HepG2 (cell line): ENCODE results near the gene EFNA3. TPM values are rescaled to one million over a fixed set of nuclear protein-coding genes. Genes with fewer than 3 reads are reported as not detected.

Experiments
- DMTF1 ChIP-seq: sonication (generic); formaldehyde crosslinking; IDR thresholded peaks from 2 replicates; pipeline ENCODE4 v1.4.0; 2020; ENCODE audit warnings: mild to moderate bottlenecking, missing genetic modification reagents
- IKZF5 ChIP-seq: IDR thresholded peaks from 2 replicates; pipeline ENCODE4 v1.6.1; 2018; ENCODE audit warnings: missing genetic modification reagents, mild to moderate bottlenecking, missing compliant biosample characterization
- MAFK ChIP-seq, 2 experiments: IDR thresholded peaks in 1 of 2; conservative IDR thresholded peaks in 1 of 2; 2 replicates each; pipeline ENCODE4 v1.6.1; 2011; ENCODE audit warnings: improper control_type of control experiment in 2 of 2, low read length in 2 of 2
- MBNL3 ChIP-seq: fragments of 250-450 bp; sonication (Bioruptor Pico); conservative IDR thresholded peaks from 2 replicates; pipeline ENCODE4 v1.8.0; 2022; ENCODE audit warnings: mild to moderate bottlenecking, inconsistent platforms
- MLX ChIP-seq: IDR thresholded peaks from 2 replicates; pipeline ENCODE4 v1.6.1; 2016
- NR2C2 ChIP-seq: sonication (generic); formaldehyde crosslinking; IDR thresholded peaks from 2 replicates; pipeline ENCODE4 v1.4.0; 2020; ENCODE audit warnings: missing genetic modification reagents, mild to moderate bottlenecking, moderate library complexity, borderline replicate concordance
- SKI ChIP-seq: fragments of 450-650 bp; IDR thresholded peaks from one replicate; pipeline ENCODE4 v1.6.1; 2018; ENCODE audit warnings: mild to moderate bottlenecking; ENCODE audit not compliant: partially characterized antibody
- SKIL ChIP-seq: sonication (generic); formaldehyde crosslinking; IDR thresholded peaks from 2 replicates; pipeline ENCODE4 v1.8.0; 2022; ENCODE audit warnings: missing genetic modification reagents, mild to moderate bottlenecking, moderate library complexity, borderline replicate concordance
- THYN1 ChIP-seq: sonication (generic); formaldehyde crosslinking; IDR thresholded peaks from 2 replicates; pipeline ENCODE4 v1.8.1; 2023; ENCODE audit warnings: low read depth, mild to moderate bottlenecking, moderate library complexity, missing genetic modification reagents, borderline replicate concordance
- ZHX1 ChIP-seq: sonication (generic); formaldehyde crosslinking; IDR thresholded peaks from 2 replicates; pipeline ENCODE4 v1.8.1; 2022; ENCODE audit warnings: low read depth, mild to moderate bottlenecking, missing genetic modification reagents
- ZNF225 ChIP-seq: sonication (generic); formaldehyde crosslinking; IDR thresholded peaks from 2 replicates; pipeline ENCODE4 v1.4.0; 2020; ENCODE audit warnings: mild to moderate bottlenecking, missing genetic modification reagents
- ZNF296 ChIP-seq: sonication (generic); formaldehyde crosslinking; conservative IDR thresholded peaks from 2 replicates; pipeline ENCODE4 v1.5.0; 2020; ENCODE audit warnings: mild to moderate bottlenecking, missing genetic modification reagents
- ZNF713 ChIP-seq: sonication (generic); formaldehyde crosslinking; IDR thresholded peaks from 2 replicates; pipeline ENCODE4 v1.4.0; 2020; ENCODE audit warnings: mild to moderate bottlenecking, missing genetic modification reagents
- ZNF75D ChIP-seq: sonication (generic); formaldehyde crosslinking; IDR thresholded peaks from 2 replicates; pipeline ENCODE4 v1.8.1; 2023; ENCODE audit warnings: missing genetic modification reagents, mild to moderate bottlenecking, borderline replicate concordance
- polyA plus RNA-seq, 8 experiments: library from polyadenylated mRNA; depleted of rRNA in 3 of 8; stranded (reverse) in 7 of 8; unstranded in 1 of 8; fragments of >200 nt; fragmentation: Illumina TruSeq in 4 of 8; extraction: Trizol in 4 of 8; gene quantifications; 2 replicates each; pipeline versions ENCODE4 v1.2.1 to v1.2.3, GENCODE V29; 2011 to 2016; ENCODE audit warnings: low read depth in 4 of 8, missing spikeins in 1 of 8, mixed read lengths in 1 of 8; ENCODE audit not compliant: insufficient read depth in 1 of 8
- total RNA-seq, 5 experiments: library from RNA; depleted of rRNA; stranded (reverse); fragments of >200 nt; fragmentation: Illumina TruSeq; extraction: Trizol; gene quantifications; 2 replicates each; pipeline ENCODE4 v1.2.3, GENCODE V29; 2016; ENCODE audit warnings: low read depth in 1 of 5
- TF ChIP-seq, protein P1 (sequence below): sonication (generic); formaldehyde crosslinking; IDR thresholded peaks from 2 replicates; pipeline ENCODE4 v1.8.1; 2023; ENCODE audit warnings: mild to moderate bottlenecking, moderate library complexity, missing genetic modification reagents

Gene EFNA3
- total and polyA plus RNA-seq, 2 of the 13 experiments (the other 11 are each of a cell fraction or from before 2014, with no cell fraction given): 1.0 to 5.7 TPM

- 0 out of 2 replicates have a peak, but pooled peaks have one; percentile 81 for TF ChIP-seq ZNF713 (CRISPR knock-in tag)
- peak; percentile 46 to 55; a peak in 3 of 4 replicates for TF ChIP-seq MAFK (conservative IDR thresholded peaks at IDR 0.05 in 1 of 2, IDR thresholded peaks at IDR 0.05 in 1 of 2; ENCODE audit: low read length in 2 of 2)
- TF ChIP-seq NR2C2 (CRISPR knock-in tag): peak; percentile 90
- TF ChIP-seq ZNF75D (CRISPR knock-in tag): no peak
- no peak for TF ChIP-seq DMTF1 (CRISPR knock-in tag)
- peak; percentile 95 for TF ChIP-seq SKI
- TF ChIP-seq IKZF5 (CRISPR knock-in tag): peak; percentile 98
- TF ChIP-seq ZNF296 (CRISPR knock-in tag): peak; percentile 72; the same call in 1 of the 2 replicates
- peak; percentile 87; the same call in 1 of the 2 replicates for TF ChIP-seq ZNF225 (CRISPR knock-in tag)
- TF ChIP-seq ZHX1 (CRISPR knock-in tag): peak; percentile 80; the same call in 1 of the 2 replicates
- TF ChIP-seq, protein P1, sequence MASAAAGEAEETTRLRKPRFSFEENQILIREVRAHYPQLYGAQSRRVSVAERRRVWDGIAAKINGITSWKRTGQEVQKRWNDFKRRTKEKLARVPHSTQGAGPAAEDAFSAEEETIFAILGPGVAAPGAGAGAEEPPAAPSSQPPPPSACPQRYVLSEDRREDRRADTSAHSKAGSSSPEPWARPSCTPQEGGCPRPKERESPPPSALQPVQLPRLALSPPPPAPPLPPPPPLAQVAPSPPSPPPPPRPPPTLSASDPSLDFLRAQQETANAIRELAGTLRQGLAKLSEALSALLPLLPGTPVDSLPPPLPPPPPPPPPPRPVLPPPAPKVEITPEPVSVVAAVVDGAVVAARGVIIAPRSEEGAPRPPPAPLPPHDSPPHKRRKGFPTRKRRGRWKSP (CRISPR knock-in tag): peak; percentile 98
- TF ChIP-seq SKIL (CRISPR knock-in tag): peak; percentile 99
- no peak for TF ChIP-seq MBNL3 (CRISPR knock-in tag)
- TF ChIP-seq MLX (CRISPR knock-in tag): peak; percentile 96
- 0 out of 2 replicates have a peak, but pooled peaks have one; percentile 74 for TF ChIP-seq THYN1 (CRISPR knock-in tag)
Measured at GRCh38 chr1:155125946-155126555, 47.4 kb downstream of the EFNA3 start (continued).
